Suppressor macrophage (primary cell): ENCODE data around the gene COL4A2.

Source experiments
- DNase-seq, 4 experiments: peaks; one replicate each; pipeline ENCODE4 v3.0.0-alpha.2; 2020 to 2022

COL4A2 gene

GRCh38 chr13:110562036-110562597, 255.0 kb downstream of the COL4A2 start:
- DNase-seq = peak; percentile 41 to 68 (median 64)
